ENCODE results near the gene JSRP1.

DNA sequence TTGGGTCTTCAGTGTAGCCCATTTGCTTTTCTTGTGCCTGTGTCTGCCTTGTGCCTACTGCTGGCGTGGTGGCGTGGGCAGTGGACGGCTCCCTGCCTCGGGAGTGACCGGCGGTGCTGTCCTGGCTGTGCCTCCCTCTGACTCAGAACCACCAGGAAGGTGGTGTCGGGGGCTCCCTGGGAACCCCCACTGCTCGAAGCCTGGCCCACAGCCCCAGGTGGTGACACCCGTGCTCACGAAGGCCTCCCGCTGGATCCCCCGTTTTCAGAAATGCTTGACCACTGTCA lies 12.1 kb downstream of the JSRP1 start:
- TF ChIP-seq TAF1 (IDR thresholded peaks at IDR 0.05; ENCODE audit: borderline replicate concordance, low read depth, low read length) (no peak), POLR2A (IDR thresholded peaks at IDR 0.05; ENCODE audit: low read depth, low read length) (no peak)
